HL-60/S4 (cell line): ENCODE data around the gene CDK8.

Experiments used
- in situ Hi-C: fragments of 300-500 bp; cut with MboI; formaldehyde crosslinking; loops from 2 replicates; pipeline ENCODE4 v1.14.3; 2022; ENCODE audit warnings: low sequenced_read_pairs

Gene CDK8

GRCh38 chr13:26379831-26380230, 125.9 kb downstream of the CDK8 start:
- in situ Hi-C loops = no loop called here

- in situ Hi-C loops = no loop called here
Measured at GRCh38 chr13:26380930-26381329, 127.0 kb downstream of the CDK8 start.

- in situ Hi-C loops = no loop called here
Measured at GRCh38 chr13:26382366-26382765, 128.4 kb downstream of the CDK8 start.

GRCh38 chr13:26382835-26383234, 128.9 kb downstream of the CDK8 start:
- in situ Hi-C loops = no loop called here

GRCh38 chr13:26384587-26384986, 130.7 kb downstream of the CDK8 start:
- in situ Hi-C loops = no loop called here

- in situ Hi-C loops = no loop called here
Measured at GRCh38 chr13:26386026-26386425, 132.1 kb downstream of the CDK8 start.

GRCh38 chr13:26390203-26390602, 136.3 kb downstream of the CDK8 start:
- in situ Hi-C loops = no loop called here

- in situ Hi-C loops = no loop called here
Measured at GRCh38 chr13:26400545-26400944, 146.6 kb downstream of the CDK8 start.

- in situ Hi-C loops = no loop called here
Measured at GRCh38 chr13:26401069-26401468, 147.1 kb downstream of the CDK8 start.

GRCh38 chr13:26401578-26402021, 147.7 kb downstream of the CDK8 start:
- in situ Hi-C loops = no loop called here

GRCh38 chr13:26406791-26407190, 152.9 kb downstream of the CDK8 start:
- in situ Hi-C loops = no loop called here

- in situ Hi-C loops = no loop called here
Measured at GRCh38 chr13:26411206-26411605, 157.3 kb downstream of the CDK8 start.

GRCh38 chr13:26412263-26412662, 158.3 kb downstream of the CDK8 start:
- in situ Hi-C loops = no loop called here

- in situ Hi-C loops = no loop called here
Measured at GRCh38 chr13:26412936-26413716, 159.2 kb downstream of the CDK8 start.

GRCh38 chr13:26420282-26420960, 166.5 kb downstream of the CDK8 start:
- in situ Hi-C loops = no loop called here

GRCh38 chr13:26422036-26422435, 168.1 kb downstream of the CDK8 start:
- in situ Hi-C loops = no loop called here

- in situ Hi-C loops = no loop called here
Measured at GRCh38 chr13:26423629-26424028, 169.7 kb downstream of the CDK8 start.

- in situ Hi-C loops = no loop called here
Measured at GRCh38 chr13:26424181-26424580, 170.3 kb downstream of the CDK8 start.

GRCh38 chr13:26425443-26426358, 171.8 kb downstream of the CDK8 start:
- in situ Hi-C loops = no loop called here

GRCh38 chr13:26433776-26434175, 179.8 kb downstream of the CDK8 start:
- in situ Hi-C loops = no loop called here

GRCh38 chr13:26435171-26435570, 181.2 kb downstream of the CDK8 start:
- in situ Hi-C loops = no loop called here
